B cell (primary cell): ENCODE data around the gene LRRC14B.

ENCODE experiments used
- EZH2 ChIP-seq: IDR thresholded peaks from 2 replicates; pipeline ENCODE4 v1.6.1; 2012; ENCODE audit warnings: borderline replicate concordance, low read depth, mild to moderate bottlenecking, moderate library complexity, low read length; ENCODE audit not compliant: insufficient read depth, poor library complexity, severe bottlenecking
- TF ChIP-seq, protein P1 (sequence below): fragments of 200-600 bp; IDR thresholded peaks from one replicate; pipeline ENCODE4 v1.8.0; 2022; ENCODE audit warnings: antibody characterized with exemption, mild to moderate bottlenecking

DNA sequence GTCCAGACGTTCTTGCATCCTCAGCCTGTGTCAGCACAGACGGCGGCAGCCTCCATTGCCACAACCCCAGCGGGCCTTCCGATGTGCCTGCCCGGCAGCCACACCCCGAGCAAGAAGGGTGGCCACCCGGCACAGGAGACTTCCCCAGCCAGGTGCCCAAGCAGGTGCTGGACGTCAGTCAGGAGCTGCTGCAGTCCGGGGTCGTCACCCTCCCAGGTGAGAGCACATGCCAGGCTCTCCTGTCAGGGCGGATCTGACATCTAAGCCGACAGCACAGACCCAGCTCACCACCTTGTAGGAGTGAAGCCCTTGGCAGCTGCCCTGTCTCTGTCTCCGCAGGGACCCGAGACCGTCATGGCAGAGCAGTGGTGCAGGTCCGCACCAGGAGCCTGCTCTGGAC, 48.3 kb upstream of the LRRC14B start:
- TF ChIP-seq, protein P1, sequence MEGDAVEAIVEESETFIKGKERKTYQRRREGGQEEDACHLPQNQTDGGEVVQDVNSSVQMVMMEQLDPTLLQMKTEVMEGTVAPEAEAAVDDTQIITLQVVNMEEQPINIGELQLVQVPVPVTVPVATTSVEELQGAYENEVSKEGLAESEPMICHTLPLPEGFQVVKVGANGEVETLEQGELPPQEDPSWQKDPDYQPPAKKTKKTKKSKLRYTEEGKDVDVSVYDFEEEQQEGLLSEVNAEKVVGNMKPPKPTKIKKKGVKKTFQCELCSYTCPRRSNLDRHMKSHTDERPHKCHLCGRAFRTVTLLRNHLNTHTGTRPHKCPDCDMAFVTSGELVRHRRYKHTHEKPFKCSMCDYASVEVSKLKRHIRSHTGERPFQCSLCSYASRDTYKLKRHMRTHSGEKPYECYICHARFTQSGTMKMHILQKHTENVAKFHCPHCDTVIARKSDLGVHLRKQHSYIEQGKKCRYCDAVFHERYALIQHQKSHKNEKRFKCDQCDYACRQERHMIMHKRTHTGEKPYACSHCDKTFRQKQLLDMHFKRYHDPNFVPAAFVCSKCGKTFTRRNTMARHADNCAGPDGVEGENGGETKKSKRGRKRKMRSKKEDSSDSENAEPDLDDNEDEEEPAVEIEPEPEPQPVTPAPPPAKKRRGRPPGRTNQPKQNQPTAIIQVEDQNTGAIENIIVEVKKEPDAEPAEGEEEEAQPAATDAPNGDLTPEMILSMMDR, result no peak
- TF ChIP-seq EZH2, result no peak
